DND-41 (cell line): Measurements from ENCODE around the gene CTXND1.

ENCODE experiments used
- EZH2 ChIP-seq: IDR thresholded peaks from 3 replicates; pipeline ENCODE4 v1.6.1; 2012; ENCODE audit warnings: borderline replicate concordance, low read depth, mild to moderate bottlenecking, moderate library complexity, low read length, inconsistent platforms; ENCODE audit not compliant: severe bottlenecking
- TF ChIP-seq, protein P1 (sequence below): IDR thresholded peaks from 2 replicates; pipeline ENCODE4 v1.5.1; 2012; ENCODE audit warnings: borderline replicate concordance, low read length, moderate library complexity, mild to moderate bottlenecking; ENCODE audit not compliant: poor library complexity, severe bottlenecking; ENCODE audit errors: extremely low read depth

- no peak for TF ChIP-seq EZH2
- TF ChIP-seq, protein P1, sequence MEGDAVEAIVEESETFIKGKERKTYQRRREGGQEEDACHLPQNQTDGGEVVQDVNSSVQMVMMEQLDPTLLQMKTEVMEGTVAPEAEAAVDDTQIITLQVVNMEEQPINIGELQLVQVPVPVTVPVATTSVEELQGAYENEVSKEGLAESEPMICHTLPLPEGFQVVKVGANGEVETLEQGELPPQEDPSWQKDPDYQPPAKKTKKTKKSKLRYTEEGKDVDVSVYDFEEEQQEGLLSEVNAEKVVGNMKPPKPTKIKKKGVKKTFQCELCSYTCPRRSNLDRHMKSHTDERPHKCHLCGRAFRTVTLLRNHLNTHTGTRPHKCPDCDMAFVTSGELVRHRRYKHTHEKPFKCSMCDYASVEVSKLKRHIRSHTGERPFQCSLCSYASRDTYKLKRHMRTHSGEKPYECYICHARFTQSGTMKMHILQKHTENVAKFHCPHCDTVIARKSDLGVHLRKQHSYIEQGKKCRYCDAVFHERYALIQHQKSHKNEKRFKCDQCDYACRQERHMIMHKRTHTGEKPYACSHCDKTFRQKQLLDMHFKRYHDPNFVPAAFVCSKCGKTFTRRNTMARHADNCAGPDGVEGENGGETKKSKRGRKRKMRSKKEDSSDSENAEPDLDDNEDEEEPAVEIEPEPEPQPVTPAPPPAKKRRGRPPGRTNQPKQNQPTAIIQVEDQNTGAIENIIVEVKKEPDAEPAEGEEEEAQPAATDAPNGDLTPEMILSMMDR = no peak
Observed at GRCh38 chr15:80266113-80266512, 14.1 kb upstream of the CTXND1 start.
